ENCODE data around the gene TMPO.
A peak's percentile ranks its signal among the peaks of the same experiment; 100 is the strongest.
"Not testable (repeated sequence)": the region's sequence is repeated elsewhere in the genome, so short reads cannot be mapped to it uniquely, and the experiment has no call there.

Gene TMPO

DNA sequence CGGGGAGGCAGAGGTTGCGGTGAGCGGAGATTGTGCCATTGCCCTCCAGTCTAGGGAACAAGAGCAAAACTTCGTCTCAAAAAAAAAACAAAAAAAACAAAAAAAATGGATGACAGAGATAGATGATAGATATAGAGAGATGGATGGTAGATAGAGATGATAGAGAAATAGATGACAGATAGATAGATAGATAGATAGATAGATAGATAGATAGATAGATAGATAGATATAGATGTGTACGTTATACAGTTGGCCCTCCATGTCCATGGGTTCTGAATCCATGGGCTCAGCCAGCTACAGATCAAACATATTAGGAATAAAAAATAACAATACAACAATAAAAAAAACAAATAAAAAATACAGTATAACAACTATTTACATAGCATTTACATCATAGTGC is 65.3 kb downstream of the TMPO start:
- no peak for DNase-seq

DNA sequence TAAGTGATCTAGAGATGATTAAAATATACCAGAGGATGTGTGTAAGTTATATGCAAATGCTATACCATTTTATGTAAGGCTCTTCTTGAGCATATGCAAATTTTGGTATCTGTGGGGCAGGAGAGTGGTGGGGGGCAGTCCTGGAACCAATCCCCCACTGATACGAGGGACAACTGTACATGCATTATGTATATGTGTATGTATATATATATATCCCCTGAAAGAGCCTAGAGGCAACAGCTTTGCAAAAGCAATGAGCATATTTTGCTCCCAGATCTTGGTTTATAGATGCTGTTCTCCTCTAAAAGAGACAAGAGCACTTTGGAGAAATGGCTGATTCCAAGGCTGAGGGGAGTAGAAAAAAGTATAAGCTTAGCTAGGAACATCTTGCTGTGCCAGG is 65.7 kb downstream of the TMPO start:
- no peak for DNase-seq

DNA sequence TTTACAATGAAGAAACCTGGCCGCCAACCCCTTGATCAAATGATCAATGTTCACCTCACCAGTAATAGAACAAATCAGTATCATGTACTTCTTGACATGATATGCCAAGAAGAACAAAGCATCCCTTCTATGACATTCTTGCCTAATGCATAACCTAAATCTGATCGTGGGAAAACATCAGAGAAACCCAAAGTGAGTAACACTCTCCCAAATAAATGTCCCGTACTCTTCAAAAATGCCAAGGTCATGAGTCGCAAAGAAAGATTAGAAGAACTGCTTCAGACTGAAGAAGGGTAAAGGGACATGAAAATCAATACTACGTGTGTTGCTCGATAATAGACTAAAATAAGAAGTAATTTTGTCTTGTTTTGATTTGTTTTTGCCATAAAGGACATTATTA is 66.7 kb downstream of the TMPO start:
- DNase-seq: no peak

DNA sequence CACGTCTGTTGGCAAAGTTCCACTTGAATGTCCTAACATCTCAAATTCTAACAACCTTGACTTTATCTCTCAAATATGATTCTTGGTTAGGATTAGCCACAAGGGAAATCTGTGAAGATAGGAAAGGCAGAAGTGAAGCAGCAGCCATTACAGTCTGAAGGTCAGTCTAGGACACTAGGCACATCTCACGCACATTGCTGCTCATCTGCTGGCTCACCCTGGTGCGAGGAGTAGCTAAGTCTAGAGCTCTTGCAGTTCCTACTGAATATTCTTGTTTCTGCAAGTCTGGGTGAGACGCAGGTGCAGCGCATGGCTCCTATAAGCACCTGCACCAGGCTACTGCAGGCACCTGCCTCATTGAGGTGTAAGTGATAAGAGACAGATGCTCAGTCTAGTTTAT is 71.7 kb downstream of the TMPO start:
- no peak for DNase-seq

DNA sequence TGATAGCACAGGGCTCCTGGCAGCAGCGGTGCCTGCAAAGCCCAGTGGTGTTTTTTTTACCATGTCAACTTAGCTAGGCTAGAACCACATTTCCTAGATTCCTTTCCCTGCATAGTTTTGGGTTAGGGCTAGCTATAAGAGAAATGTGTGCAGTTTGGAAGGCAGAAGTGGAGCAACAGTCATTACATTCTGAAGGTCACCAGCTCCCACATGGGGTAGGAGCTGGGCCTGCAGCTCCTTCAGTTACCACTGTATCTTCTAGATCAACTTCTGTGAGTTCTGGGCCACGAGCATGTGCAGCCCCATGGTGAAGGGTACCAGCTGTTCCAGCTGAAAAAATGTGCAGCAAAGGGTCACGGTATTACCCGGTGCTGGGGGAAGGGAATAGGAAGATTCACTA is 75.8 kb downstream of the TMPO start:
- DNase-seq: no peak

DNA sequence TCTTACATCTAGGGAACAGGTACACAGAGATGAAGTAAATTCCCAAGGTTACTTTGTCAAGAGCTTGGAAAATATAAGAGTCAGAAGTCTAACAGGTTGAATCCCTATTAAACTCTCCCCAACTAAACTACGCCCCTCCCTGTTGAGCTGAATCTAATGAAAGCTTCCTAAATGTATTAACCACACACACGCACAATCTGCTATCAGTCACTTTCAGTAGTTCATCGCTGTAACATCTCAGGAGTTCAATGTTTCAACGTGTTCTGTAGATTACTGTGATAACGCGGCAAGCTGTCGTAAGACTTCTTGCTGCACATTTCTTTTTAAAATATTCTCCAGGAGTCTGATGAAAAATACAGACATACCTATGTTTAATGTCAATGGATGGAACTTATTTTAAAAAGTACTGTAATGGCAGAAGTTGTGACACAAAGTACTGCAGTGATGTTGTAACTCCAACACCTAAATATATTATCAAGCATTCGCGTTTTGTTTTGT is 77.5 kb downstream of the TMPO start:
- no peak for DNase-seq

DNA sequence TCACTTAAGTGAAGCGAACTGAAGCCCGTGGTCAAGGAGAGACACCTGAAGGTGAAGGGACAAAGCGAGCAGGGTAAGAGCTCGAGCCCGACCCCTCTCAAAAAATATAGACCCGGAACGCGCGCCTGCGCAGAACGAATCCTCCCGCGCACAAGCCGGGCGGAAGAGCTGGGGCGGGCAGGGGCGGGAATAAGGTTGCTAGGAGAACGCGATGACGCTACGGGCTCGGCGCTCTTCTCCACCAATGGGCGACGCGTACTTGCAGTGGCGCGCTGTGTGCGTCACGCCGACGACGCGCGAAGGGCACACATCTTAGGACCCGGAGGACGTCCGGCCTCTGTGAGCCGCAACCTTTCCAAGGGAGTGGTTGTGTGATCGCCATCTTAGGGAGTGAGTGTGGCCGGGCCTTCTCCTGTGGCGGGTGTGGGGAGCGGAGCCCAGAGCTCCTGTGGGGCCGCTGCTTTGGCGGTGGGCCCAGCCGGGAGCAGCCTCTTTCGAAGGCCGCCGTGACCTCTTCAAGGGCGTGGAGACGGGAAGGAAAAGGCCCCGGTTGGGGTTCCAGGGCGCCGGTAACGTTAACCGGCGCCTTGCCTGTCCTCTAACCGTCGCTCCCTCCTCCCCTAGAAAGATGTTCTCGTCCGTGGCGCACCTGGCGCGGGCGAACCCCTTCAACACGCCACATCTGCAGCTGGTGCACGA is 78.1 kb downstream of the TMPO start, which contains the start of gene SLC25A3:
Gene SLC25A3 (plus strand): TSS at position 336 of the 699 bp plus-strand sequence. CDS start 293 bp downstream, at position 629.
- DNase-seq: peak; percentile 96

DNA sequence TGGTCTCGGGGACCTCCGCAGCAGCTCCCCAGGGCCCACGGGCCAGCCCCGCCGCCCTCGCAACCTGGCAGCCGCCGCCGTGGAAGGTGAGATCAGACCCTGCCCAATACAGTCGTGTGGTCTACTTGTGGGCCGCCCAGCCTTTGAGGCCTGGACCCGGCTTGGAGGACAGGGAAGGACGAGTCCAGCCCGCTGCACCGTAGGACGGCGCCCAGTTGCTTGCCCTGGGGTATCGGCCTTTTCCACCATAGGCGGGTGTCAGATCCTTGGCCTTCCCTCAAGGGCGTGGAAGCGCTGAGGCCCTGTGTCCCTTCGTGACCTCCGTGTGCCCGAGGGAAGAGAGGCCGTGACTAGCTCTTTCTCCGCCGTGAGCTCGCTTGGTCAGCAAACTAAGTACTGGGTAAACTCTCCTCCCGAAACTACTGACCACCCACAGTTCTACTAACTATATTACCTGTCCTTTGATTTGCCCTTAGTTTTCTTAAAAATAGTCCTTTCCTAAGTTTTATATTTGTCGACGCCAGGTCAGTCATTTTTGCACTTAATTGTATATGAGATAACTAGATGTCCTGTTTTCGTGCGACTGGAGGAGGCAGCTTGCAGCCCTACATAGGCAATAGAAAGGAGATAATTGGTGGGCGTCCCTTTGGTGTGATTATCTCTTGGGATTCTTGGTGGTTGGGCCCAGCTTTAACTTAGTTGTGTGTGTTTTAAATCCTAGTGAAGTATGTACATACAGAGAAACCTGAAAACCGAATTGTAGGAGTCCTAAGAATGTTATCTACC is 78.9 kb downstream of the TMPO start:
- DNase-seq: no peak

DNA sequence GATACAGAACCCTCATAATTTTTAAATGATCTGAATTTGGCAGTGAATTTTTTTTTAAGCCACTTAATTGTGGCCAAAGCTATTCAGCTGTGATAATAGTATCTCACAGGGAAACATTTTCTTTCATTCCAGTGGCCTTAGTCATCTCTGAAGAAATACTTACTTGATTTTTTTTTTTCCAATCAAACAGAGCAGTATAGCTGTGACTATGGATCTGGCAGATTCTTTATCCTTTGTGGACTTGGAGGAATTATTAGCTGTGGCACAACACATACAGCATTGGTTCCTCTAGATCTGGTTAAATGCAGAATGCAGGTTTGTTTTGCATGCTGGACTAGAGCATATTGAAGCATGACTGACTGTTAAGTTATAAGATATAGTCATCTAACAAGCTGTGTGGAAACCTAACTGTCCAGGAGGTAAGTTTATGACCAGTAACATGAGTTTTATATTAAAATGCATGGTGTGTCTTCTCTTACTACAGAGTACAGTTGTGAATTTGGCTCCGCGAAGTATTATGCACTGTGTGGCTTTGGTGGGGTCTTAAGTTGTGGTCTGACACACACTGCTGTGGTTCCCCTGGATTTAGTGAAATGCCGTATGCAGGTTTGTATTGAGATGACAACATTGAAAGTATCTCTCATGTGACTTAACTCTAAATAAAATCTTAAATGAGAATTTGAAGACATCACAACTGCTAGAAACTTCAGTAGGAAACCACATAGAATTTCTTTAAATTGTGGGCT is 80.0 kb downstream of the TMPO start:
- no peak for DNase-seq

DNA sequence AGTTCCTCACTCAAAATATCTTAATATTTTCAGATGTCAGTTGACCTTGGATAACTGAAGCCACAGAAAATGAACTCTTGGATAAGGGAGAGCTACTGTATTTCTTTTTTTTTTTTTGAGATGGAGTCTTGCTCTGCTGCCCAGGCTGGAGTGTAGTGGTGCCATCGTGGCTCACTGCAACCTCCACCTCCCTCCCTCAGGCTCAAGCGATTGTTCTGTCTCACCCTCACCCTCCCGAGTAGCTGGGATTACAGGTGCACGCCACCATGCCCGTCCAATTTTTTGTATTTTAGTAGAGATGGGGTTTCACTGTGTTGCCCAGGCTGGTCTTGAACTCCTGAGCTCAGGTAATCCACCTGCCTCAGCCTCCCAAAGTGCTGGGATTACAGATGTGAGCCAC is 81.9 kb downstream of the TMPO start:
- not testable (repeated sequence) for DNase-seq
